NCI-H345 treated with DMSO at 0.1 percent for 48 hours (cell line): ENCODE measurements around the gene DAAM2.

Source experiments
- DNase-seq: peaks from one replicate; lab custom pipeline; 2025; ENCODE audit not compliant: unreplicated experiment; lab: John Stamatoyannopoulos, UW

The DAAM2 gene

GRCh38 chr6:39884696-39885095, 92.5 kb downstream of the DAAM2 start:
- no peak for DNase-seq

GRCh38 chr6:39885691-39886090, 93.5 kb downstream of the DAAM2 start:
- no peak for DNase-seq

- no peak for DNase-seq
Observed at GRCh38 chr6:39886871-39887270, 94.7 kb downstream of the DAAM2 start.

- DNase-seq: no peak
Observed at GRCh38 chr6:39887692-39888450, 95.7 kb downstream of the DAAM2 start.

GRCh38 chr6:39889229-39889628, 97.1 kb downstream of the DAAM2 start:
- DNase-seq: no peak

- DNase-seq: no peak
Observed at GRCh38 chr6:39891353-39891752, 99.2 kb downstream of the DAAM2 start.

- no peak for DNase-seq
Observed at GRCh38 chr6:39891976-39892375, 99.8 kb downstream of the DAAM2 start.

- DNase-seq: peak; percentile 22
Observed at GRCh38 chr6:39892490-39893129, 100.4 kb downstream of the DAAM2 start.

- DNase-seq: no peak
Observed at GRCh38 chr6:39893286-39893685, 101.1 kb downstream of the DAAM2 start.

- no peak for DNase-seq
Observed at GRCh38 chr6:39896701-39897100, 104.5 kb downstream of the DAAM2 start.

GRCh38 chr6:39897698-39898097, 105.5 kb downstream of the DAAM2 start:
- no peak for DNase-seq

GRCh38 chr6:39898625-39899024, 106.4 kb downstream of the DAAM2 start:
- DNase-seq: no peak

GRCh38 chr6:39899554-39900295, 107.5 kb downstream of the DAAM2 start:
- DNase-seq: no peak

GRCh38 chr6:39901116-39901655, 109.0 kb downstream of the DAAM2 start:
- DNase-seq: no peak

GRCh38 chr6:39901670-39902069, 109.5 kb downstream of the DAAM2 start:
- no peak for DNase-seq

GRCh38 chr6:39902136-39902535, 110.0 kb downstream of the DAAM2 start:
- DNase-seq: no peak

GRCh38 chr6:39902786-39903465, 110.8 kb downstream of the DAAM2 start:
- no peak for DNase-seq

GRCh38 chr6:39903656-39904055, 111.5 kb downstream of the DAAM2 start:
- no peak for DNase-seq

- no peak for DNase-seq
Observed at GRCh38 chr6:39904946-39905639, 112.9 kb downstream of the DAAM2 start.

GRCh38 chr6:39905640-39905975, 113.4 kb downstream of the DAAM2 start:
- no peak for DNase-seq

- DNase-seq: no peak
Observed at GRCh38 chr6:39906318-39906761, 114.2 kb downstream of the DAAM2 start.
